Stimulated activated CD4-positive, alpha-beta T cell treated with anti-CD3 and anti-CD28 coated beads, Interleukin-2, amount 100 ng/mL, for 24 hours (primary cell): ENCODE data around the gene ZDHHC19.
"Not testable (repeated sequence)": the region's sequence is repeated elsewhere in the genome, so short reads cannot be mapped to it uniquely, and the experiment has no call there.

Experiments
- DNase-seq, 2 donors: peaks; one replicate each; pipeline ENCODE4 v3.0.0-alpha.2; 2020

The ZDHHC19 gene

GRCh38 chr3:196198771-196199753, 12.1 kb downstream of the ZDHHC19 start:
- no peak for DNase-seq

- no peak for DNase-seq
Observed at GRCh38 chr3:196198081-196198675, 13.0 kb downstream of the ZDHHC19 start.

GRCh38 chr3:196197524-196197923, 13.7 kb downstream of the ZDHHC19 start:
- DNase-seq: no peak

- no peak for DNase-seq
Observed at GRCh38 chr3:196195664-196196265, 15.4 kb downstream of the ZDHHC19 start.

- DNase-seq: no peak
Observed at GRCh38 chr3:196194542-196194915, 16.7 kb downstream of the ZDHHC19 start.

GRCh38 chr3:196193736-196194541, 17.3 kb downstream of the ZDHHC19 start:
- no peak for DNase-seq

- no peak for DNase-seq
Observed at GRCh38 chr3:196193133-196193735, 18.0 kb downstream of the ZDHHC19 start.

- DNase-seq: no peak
Observed at GRCh38 chr3:196192524-196193051, 18.6 kb downstream of the ZDHHC19 start.

- peak; percentile 55 for DNase-seq
Observed at GRCh38 chr3:196192036-196192523, 19.1 kb downstream of the ZDHHC19 start.

- DNase-seq: no peak
Observed at GRCh38 chr3:196189566-196190347, 21.4 kb downstream of the ZDHHC19 start.

GRCh38 chr3:196186651-196187573, 24.3 kb downstream of the ZDHHC19 start:
- no peak for DNase-seq

GRCh38 chr3:196184881-196185280, 26.3 kb downstream of the ZDHHC19 start:
- no peak for DNase-seq

- DNase-seq: not testable (repeated sequence)
Observed at GRCh38 chr3:196184169-196184432, 27.1 kb downstream of the ZDHHC19 start.

- no peak for DNase-seq
Observed at GRCh38 chr3:196181127-196181546, 30.1 kb downstream of the ZDHHC19 start.

- no peak for DNase-seq
Observed at GRCh38 chr3:196180346-196180745, 30.9 kb downstream of the ZDHHC19 start.

- DNase-seq: peak; percentile 82 to 83
Observed at GRCh38 chr3:196179380-196180308, 31.6 kb downstream of the ZDHHC19 start.

- no peak for DNase-seq
Observed at GRCh38 chr3:196178993-196179379, 32.2 kb downstream of the ZDHHC19 start.

- no peak for DNase-seq
Observed at GRCh38 chr3:196177967-196178366, 33.2 kb downstream of the ZDHHC19 start.

GRCh38 chr3:196177567-196177966, 33.6 kb downstream of the ZDHHC19 start:
- no peak for DNase-seq
